Skeletal muscle tissue (tissue), 4 donors: Measurements from ENCODE around the gene NARS2. TPM values are rescaled to one million over a fixed set of nuclear protein-coding genes. Genes with fewer than 3 reads are reported as not detected.
"Not testable (repeated sequence)": the region's sequence is repeated elsewhere in the genome, so short reads cannot be mapped to it uniquely, and the experiment has no call there.

ENCODE experiments used
- H3K27ac ChIP-seq: one replicate; pipeline ENCODE4 v1.7.0; 2013; ENCODE audit warnings: mild to moderate bottlenecking, low read depth, low read length, inconsistent platforms
- H3K27me3 ChIP-seq, 3 donors: one replicate each; pipeline ENCODE4 v1.7.0; 2013; ENCODE audit warnings: low read length in 3 of 3; ENCODE audit not compliant: control insufficient read depth in 3 of 3, insufficient read depth in 3 of 3
- H3K36me3 ChIP-seq, 3 donors: one replicate each; pipeline ENCODE4 v1.7.0; 2013; ENCODE audit warnings: low read length in 3 of 3; ENCODE audit not compliant: control insufficient read depth in 3 of 3, insufficient read depth in 3 of 3
- H3K4me1 ChIP-seq, 3 donors: one replicate each; pipeline ENCODE4 v1.7.0; 2013; ENCODE audit warnings: low read length in 3 of 3, mild to moderate bottlenecking in 3 of 3; ENCODE audit not compliant: control insufficient read depth in 3 of 3, insufficient read depth in 3 of 3
- H3K4me3 ChIP-seq, 3 donors: one replicate each; pipeline ENCODE4 v1.7.0; 2013; ENCODE audit warnings: low read length in 3 of 3
- H3K9ac ChIP-seq, 3 donors: one replicate each; pipeline ENCODE4 v1.7.0; 2013; ENCODE audit warnings: low read length in 3 of 3, mild to moderate bottlenecking in 3 of 3, moderate library complexity in 2 of 3, low read depth in 1 of 3
- H3K9me3 ChIP-seq, 3 donors: one replicate each; pipeline ENCODE4 v1.7.0; 2013; ENCODE audit warnings: low read length in 3 of 3; ENCODE audit not compliant: control insufficient read depth in 3 of 3
- total RNA-seq: library from RNA; depleted of rRNA; stranded (reverse); fragments of >200 nt; gene quantifications from one replicate; pipeline ENCODE4 v1.2.3, GENCODE V29; 2014
- donor health status: Osteomylitis.

Gene NARS2, protein sequence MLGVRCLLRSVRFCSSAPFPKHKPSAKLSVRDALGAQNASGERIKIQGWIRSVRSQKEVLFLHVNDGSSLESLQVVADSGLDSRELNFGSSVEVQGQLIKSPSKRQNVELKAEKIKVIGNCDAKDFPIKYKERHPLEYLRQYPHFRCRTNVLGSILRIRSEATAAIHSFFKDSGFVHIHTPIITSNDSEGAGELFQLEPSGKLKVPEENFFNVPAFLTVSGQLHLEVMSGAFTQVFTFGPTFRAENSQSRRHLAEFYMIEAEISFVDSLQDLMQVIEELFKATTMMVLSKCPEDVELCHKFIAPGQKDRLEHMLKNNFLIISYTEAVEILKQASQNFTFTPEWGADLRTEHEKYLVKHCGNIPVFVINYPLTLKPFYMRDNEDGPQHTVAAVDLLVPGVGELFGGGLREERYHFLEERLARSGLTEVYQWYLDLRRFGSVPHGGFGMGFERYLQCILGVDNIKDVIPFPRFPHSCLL
- 17.2 TPM for total RNA-seq

DNA sequence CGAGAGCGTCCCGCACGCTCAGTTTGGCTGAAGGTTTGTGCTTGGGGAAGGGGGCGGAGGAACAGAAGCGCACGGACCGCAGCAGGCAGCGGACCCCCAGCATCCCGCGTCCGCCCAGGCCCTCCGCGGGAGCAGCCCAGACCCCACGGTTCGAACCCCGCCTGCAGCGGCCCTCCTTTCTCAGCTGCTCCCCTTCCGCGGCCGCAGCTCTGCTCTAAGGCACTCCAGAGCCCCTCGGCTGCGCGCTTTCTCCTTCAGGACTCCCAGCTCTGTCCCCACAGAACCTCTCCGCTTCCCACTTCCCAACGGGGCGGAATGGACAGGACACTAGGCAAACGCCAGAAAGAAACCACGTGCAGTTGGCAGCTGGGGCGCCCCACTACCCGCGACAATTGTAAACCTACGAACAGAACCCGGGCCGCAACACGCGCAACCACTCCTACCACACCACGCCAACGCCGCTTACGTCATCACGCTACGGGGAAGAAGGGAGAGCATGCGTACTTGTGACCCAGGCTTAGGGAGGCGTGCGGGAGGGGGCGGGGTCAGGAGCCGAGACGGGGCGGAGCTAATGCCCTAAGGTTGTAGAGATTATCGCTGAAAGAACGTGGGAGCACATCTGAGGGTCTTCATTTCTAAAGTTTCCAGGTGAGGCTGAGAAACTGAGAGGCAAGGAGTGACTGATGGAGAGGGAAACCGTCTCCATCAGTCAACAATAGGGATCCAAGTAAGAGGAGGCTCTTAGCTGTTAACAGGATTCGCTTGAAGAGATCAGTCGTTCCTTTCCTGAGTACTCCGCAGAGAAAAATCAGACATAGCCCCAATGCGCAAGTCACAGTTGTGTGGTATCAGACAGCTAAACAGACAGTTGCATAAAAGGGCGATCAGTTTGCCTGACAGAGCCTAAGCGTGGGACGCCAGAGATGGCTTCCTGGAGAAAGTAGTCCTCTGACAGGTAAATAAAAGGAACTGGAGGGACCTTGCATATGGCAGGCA is at the start of gene NARS2:
Gene NARS2, minus strand, starts transcription at position 479 of the 996 bp plus-strand sequence. Its CDS starts 376 bp downstream, at position 103.
- Histone ChIP-seq H3K9ac (peak within 1 kb of the TSS; percentile 87 to 95 (median 90)), H3K36me3 (peaks cover 7 to 14% (median 11%) of the 10 kb centered on the region in 3 donors), H3K4me1 (peaks cover 5 to 9% (median 7%) of the 10 kb centered on the region in 3 donors), H3K27ac (peak within 1 kb of the TSS; percentile 88), H3K27me3 (no peaks in the 10 kb centered on the region), H3K9me3 (no peaks in the 10 kb centered on the region), H3K4me3 (peak within 1 kb of the TSS; percentile 88 to 94 (median 90))

DNA sequence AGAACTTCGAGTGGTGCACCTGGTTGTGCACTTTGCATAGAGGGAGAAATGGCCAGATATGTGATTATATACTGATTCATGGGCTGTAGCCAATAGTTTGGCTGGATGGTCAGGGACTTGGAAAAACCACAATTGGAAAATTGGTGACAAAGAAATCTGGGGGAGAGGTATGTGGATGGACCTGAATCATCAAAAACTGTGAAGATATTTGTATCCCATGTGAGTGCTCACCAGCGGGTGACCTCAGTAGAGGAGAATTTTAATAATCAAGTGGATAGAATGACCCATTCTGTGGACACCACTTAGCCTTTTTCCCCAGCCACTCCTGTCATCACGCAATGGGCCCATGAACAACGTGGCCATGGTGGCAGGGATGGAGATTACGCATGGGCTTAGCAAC is 48.0 kb upstream of the NARS2 start:
- no peak overlapping the region for H3K4me3 ChIP-seq

DNA sequence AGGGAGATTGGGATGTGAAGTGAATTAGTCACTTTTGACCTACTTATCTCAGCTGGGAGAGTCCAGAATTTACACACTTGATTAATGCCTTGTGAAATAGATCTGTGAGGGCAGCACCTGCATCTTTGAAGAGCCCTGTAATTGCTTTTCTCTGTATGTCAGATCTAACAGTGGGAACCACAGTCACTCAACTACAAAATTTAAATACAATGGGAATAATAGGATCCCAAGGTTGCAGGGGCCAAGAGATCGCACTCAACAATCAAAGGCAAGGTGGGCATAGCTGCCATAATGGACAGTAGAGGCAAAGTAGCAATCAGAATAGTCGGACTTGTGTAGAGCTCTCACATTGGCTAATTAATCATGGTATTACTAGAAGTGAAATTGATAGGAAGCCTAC is 45.5 kb upstream of the NARS2 start:
- Histone ChIP-seq H3K9me3 (peaks cover 0 to 3% (median 2%) of the 10 kb centered on the region in 3 donors), H3K27me3 (no peaks in the 10 kb centered on the region), H3K4me3 (no peak overlapping the region), H3K9ac (no peak overlapping the region), H3K36me3 (no peaks in the 10 kb centered on the region), H3K27ac (no peak overlapping the region), H3K4me1 (no peaks in the 10 kb centered on the region)

More for the DNA sequence above, 48.0 kb upstream of the NARS2 start:
- Histone ChIP-seq H3K27ac (no peak overlapping the region), H3K9ac (no peak overlapping the region), H3K9me3 (peaks cover 0 to 3% (median 2%) of the 10 kb centered on the region in 3 donors), H3K4me1 (no peaks in the 10 kb centered on the region), H3K36me3 (no peaks in the 10 kb centered on the region), H3K27me3 (no peaks in the 10 kb centered on the region)

DNA sequence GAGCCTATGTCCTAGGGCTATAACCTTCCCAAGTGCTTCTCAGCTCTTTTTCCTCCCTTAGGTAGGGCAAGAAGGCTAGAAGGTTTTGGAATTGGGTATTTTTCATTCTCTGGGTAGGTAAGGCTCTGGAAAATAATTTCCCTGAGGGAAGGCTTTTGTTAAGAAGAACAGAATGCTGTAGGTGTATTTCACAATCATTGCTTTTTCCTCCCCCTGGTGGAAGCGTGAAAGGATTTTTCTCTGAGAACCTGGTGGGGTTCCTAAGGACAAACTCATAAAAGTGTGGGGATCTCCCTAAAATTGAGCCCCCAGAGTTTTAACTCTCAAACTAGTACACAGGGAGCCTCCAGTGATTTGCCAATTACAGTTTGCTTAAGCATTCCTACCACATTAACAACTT is 41.1 kb upstream of the NARS2 start:
- H3K9me3 ChIP-seq, result peaks cover 0 to 3% (median 2%) of the 10 kb centered on the region in 3 donors
- H3K27ac ChIP-seq, result no peak overlapping the region
- no peaks in the 10 kb centered on the region for H3K36me3 ChIP-seq
- H3K27me3 ChIP-seq, result no peaks in the 10 kb centered on the region
- no peaks in the 10 kb centered on the region for H3K4me1 ChIP-seq
- H3K4me3 ChIP-seq, result no peak overlapping the region
- H3K9ac ChIP-seq, result no peak overlapping the region

DNA sequence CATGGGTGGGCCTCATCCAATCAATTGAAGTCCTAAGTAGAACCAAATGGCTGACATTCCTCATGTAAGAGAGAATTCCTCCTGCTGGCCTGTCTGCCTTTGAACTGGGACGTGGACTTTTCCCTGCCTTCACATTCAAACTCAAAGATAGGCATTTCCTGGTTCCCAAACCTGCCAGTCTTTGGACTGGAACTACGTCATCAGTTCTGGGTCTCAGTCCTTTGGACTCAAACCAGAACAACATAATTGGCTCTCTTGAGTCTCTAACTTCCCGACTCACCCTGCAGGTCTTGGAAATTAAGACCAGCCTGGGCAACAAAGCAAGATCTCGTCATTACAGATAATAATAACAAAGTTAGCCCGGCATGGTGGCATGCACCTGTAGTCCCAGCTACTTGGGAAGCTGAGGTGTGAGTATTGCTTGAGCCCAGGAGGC is 38.7 kb upstream of the NARS2 start:
- H3K36me3 ChIP-seq, result no peaks in the 10 kb centered on the region
- no peak overlapping the region for H3K27ac ChIP-seq
- no peak overlapping the region for H3K9ac ChIP-seq
- H3K27me3 ChIP-seq, result no peaks in the 10 kb centered on the region
- no peak overlapping the region for H3K4me3 ChIP-seq
- H3K4me1 ChIP-seq, result no peaks in the 10 kb centered on the region
- no peaks in the 10 kb centered on the region for H3K9me3 ChIP-seq

DNA sequence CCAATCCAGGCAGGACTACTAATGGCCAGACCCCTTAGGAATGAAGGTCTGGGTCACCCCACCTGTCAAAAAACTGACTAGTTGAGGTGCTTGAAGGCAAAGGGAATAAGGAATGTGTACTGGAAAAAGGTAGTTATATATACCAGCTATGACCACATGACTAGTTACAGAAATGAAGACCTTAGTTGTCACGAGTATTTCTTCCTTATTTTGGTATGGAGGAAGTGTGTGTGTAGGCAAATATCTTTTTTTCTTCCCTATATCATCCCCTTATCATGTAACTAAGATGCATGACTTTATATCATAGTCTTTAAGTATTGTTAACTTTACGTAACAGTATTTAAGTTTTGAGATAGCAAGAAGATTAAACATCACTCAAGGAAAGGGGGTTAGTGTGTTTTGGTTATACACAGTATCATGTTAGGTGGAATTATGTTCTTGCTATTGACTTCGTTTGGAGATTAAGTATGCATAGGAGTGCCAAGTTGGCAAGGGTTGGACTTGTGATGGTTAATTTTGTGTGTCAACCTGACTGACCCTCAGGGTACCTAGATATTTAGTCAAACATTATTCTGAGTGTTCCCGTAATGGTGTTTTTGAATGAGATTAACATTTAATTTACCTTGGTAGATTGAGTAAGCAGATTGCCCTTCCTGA is 38.2 kb upstream of the NARS2 start:
- Histone ChIP-seq H3K36me3 (no peaks in the 10 kb centered on the region), H3K4me3 (no peak overlapping the region), H3K27me3 (no peaks in the 10 kb centered on the region), H3K27ac (no peak overlapping the region), H3K9ac (no peak overlapping the region), H3K9me3 (no peaks in the 10 kb centered on the region), H3K4me1 (no peaks in the 10 kb centered on the region)

DNA sequence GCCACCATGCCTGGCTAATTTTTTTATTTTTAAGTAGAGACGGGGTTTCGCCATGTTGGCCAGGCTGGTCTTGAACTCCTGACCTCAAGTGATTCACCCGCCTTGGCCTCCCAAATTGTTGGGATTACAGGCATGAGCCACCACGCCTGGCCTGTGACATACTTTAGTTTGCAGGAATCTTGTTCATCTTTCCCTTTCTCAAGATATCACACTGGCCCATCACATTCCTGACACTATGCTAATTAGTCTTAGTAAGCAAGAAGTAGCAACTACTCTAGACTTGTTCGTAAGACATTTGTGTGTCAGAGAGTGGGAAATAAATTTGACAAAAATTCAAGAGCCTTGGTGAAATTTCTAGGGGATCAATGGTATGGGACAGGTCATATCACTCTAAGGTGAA is 34.7 kb upstream of the NARS2 start:
- H3K36me3 ChIP-seq, H3K4me3 ChIP-seq, H3K9me3 ChIP-seq, H3K27ac ChIP-seq, H3K4me1 ChIP-seq, H3K9ac ChIP-seq, H3K27me3 ChIP-seq: not testable (repeated sequence)

DNA sequence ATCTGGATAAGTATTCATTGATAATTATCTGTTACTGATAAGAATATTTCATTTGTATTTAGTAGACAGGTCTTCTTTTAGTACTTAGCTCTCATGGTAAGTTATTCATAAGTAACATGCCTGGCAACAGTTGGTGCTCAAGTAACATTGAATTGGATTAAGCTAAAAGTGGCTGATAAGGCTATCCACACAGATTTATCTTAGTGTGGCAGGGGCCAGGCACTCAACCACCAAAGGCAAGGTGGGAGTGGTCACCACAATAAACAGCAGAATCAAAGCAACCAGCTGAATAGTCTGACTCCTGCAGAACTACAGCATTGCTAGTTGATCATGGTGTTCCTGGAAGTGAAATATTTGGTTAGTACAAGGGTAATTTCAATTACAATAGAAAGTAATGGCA is 33.0 kb upstream of the NARS2 start:
- H3K9me3 ChIP-seq, result no peaks in the 10 kb centered on the region
- peaks cover 0 to 12% (median 0%) of the 10 kb centered on the region in 3 donors for H3K27me3 ChIP-seq
- H3K9ac ChIP-seq, result no peak overlapping the region
- no peak overlapping the region for H3K4me3 ChIP-seq
- no peaks in the 10 kb centered on the region for H3K4me1 ChIP-seq
- H3K36me3 ChIP-seq, result no peaks in the 10 kb centered on the region
- H3K27ac ChIP-seq, result no peak overlapping the region

DNA sequence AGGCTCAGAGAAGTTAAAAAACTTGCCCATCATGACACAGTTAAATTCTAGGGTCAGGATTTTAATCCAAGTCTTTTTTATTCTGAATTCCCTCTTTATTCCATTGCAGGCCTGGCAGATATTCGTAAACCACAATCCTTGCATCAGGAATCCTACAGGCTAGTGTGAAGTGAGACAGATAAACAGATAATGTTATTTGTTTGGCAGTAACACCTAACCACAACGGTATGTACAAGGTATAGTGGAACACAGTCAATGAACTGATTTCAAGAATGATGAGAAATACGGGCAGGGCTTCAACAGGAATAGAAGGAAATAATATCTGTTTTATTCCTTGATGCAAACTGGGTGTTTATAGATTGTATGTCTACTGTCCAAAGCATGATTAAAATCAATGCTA is 32.0 kb upstream of the NARS2 start:
- no peak overlapping the region for H3K27ac ChIP-seq
- no peaks in the 10 kb centered on the region for H3K36me3 ChIP-seq
- no peak overlapping the region for H3K4me3 ChIP-seq

More for the DNA sequence above, 32.0 kb upstream of the NARS2 start:
- Histone ChIP-seq H3K9ac (no peak overlapping the region), H3K4me1 (no peaks in the 10 kb centered on the region), H3K27me3 (peaks cover 0 to 12% (median 0%) of the 10 kb centered on the region in 3 donors), H3K9me3 (no peaks in the 10 kb centered on the region)
